Medulla oblongata (tissue), 1 donor: Measurements from ENCODE around the gene SBNO2.

Experiments
- DNase-seq: peaks from one replicate; pipeline ENCODE4 v3.0.0-alpha.2; 2015; ENCODE audit errors: extremely low spot score

The SBNO2 gene

GRCh38 chr19:1153891-1154730 is 20.0 kb downstream of the SBNO2 start:
- DNase-seq: no peak

- no peak for DNase-seq
Measured at GRCh38 chr19:1151917-1152587, 22.0 kb downstream of the SBNO2 start.

GRCh38 chr19:1151037-1151724 is 22.9 kb downstream of the SBNO2 start:
- DNase-seq: no peak

- DNase-seq: no peak
Measured at GRCh38 chr19:1150333-1151036, 23.6 kb downstream of the SBNO2 start.

- DNase-seq: no peak
Measured at GRCh38 chr19:1149259-1150045, 24.6 kb downstream of the SBNO2 start.

- DNase-seq: no peak
Measured at GRCh38 chr19:1147934-1148549, 26.0 kb downstream of the SBNO2 start.

- DNase-seq: no peak
Measured at GRCh38 chr19:1146858-1147780, 26.9 kb downstream of the SBNO2 start.

GRCh38 chr19:1146412-1146699 is 27.7 kb downstream of the SBNO2 start:
- no peak for DNase-seq

GRCh38 chr19:1145635-1146411 is 28.2 kb downstream of the SBNO2 start:
- DNase-seq: no peak

GRCh38 chr19:1144741-1145140 is 29.3 kb downstream of the SBNO2 start:
- DNase-seq: no peak

- no peak for DNase-seq
Measured at GRCh38 chr19:1143828-1144399, 30.2 kb downstream of the SBNO2 start.

GRCh38 chr19:1141944-1142343 is 32.1 kb downstream of the SBNO2 start:
- no peak for DNase-seq

- no peak for DNase-seq
Measured at GRCh38 chr19:1140272-1141027, 33.6 kb downstream of the SBNO2 start.

GRCh38 chr19:1139126-1139525 is 34.9 kb downstream of the SBNO2 start:
- DNase-seq: no peak

GRCh38 chr19:1138121-1138520 is 35.9 kb downstream of the SBNO2 start:
- no peak for DNase-seq

GRCh38 chr19:1136621-1137317 is 37.3 kb downstream of the SBNO2 start:
- DNase-seq: no peak

GRCh38 chr19:1136201-1136600 is 37.9 kb downstream of the SBNO2 start:
- no peak for DNase-seq
